GM19372 (cell line): ENCODE data around the gene PIK3CG.
"Not testable (repeated sequence)": the region's sequence is repeated elsewhere in the genome, so short reads cannot be mapped to it uniquely, and the experiment has no call there.

Experiments used
- ATAC-seq: cut with Tn5 transposase; IDR thresholded peaks from one replicate; pipeline ENCODE4 v1.9.1; 2021; ENCODE audit warnings: mild to moderate bottlenecking, low read depth, moderate library complexity; ENCODE audit not compliant: unreplicated experiment

Gene PIK3CG

GRCh38 chr7:106865130-106866041 is at the start of gene PIK3CG:
Gene PIK3CG, plus strand, starts transcription at chr7:106865282. Its CDS starts 2,280 bp downstream, at chr7:106867562.
- ATAC-seq, result peak; percentile 63

- no peak for ATAC-seq
These were observed 48.0 kb upstream of the PIK3CG start for GRCh38 chr7:106817098-106817497.

GRCh38 chr7:106818736-106819135 is 46.3 kb upstream of the PIK3CG start:
- ATAC-seq, result no peak

DNA sequence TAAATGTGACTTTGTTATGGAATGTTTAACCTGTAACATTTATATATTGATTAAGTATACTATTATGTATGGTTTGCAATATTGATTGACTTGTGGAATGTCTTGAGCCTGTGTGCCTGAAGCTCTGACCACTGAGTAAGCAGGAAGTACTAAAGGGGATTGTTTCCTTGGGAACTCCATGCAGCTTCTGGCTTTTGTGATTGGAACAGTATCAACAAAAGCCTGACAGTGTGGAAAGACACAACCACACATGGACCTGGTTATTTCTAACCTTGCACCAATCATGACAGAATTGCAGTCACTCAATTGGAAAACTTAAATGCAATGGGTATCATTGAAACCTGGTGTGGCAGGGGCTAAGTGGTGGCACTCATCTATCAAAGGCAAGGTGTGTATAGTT is 45.5 kb upstream of the PIK3CG start:
- no peak for ATAC-seq

- no peak for ATAC-seq
These were observed 44.5 kb upstream of the PIK3CG start for GRCh38 chr7:106820321-106821217.

DNA sequence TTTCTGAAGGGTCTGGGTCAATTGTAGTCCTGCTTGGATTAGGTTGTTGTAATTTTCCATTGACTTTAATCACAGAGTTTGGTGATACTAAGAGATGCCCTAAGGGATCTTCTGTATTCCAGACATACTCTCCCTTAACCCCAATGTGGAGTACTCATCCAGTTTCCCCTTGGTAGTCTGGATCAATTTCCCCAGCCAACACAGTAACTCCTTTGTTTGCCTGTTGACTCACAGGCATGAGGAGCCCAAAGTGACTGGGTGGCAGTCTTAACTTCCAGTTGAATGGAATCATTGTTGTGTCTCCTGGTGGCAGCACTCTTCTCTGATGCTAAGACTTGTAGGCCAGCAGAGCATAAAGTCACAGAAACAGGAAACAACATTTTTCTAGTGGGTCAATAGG is 41.5 kb upstream of the PIK3CG start:
- ATAC-seq, result no peak

- no peak for ATAC-seq
These were observed 40.6 kb upstream of the PIK3CG start for GRCh38 chr7:106824458-106824857.

GRCh38 chr7:106827626-106828025 is 37.5 kb upstream of the PIK3CG start:
- no peak for ATAC-seq

DNA sequence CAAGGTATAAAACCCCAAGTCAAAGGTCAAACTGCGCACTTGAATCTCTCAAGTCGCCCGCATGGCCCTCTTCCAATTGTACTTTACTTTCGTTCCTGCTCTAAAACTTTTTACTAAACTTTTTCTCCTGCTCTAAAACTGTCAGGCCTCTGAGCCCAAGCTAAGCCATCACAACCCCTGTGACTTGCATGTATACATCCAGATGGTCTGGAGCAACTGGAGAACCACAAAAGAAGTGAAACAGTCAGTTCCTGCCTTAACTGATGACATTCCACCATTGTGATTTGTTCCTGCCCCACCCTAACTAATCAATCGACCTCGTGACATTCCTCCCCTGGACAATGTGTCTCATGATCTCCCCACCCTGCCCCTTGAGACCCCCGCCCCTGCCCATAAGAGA is 35.6 kb upstream of the PIK3CG start:
- no peak for ATAC-seq

- not testable (repeated sequence) for ATAC-seq
These were observed 34.2 kb upstream of the PIK3CG start for GRCh38 chr7:106830896-106831295.

GRCh38 chr7:106836816-106837215 is 28.3 kb upstream of the PIK3CG start:
- ATAC-seq, result no peak

DNA sequence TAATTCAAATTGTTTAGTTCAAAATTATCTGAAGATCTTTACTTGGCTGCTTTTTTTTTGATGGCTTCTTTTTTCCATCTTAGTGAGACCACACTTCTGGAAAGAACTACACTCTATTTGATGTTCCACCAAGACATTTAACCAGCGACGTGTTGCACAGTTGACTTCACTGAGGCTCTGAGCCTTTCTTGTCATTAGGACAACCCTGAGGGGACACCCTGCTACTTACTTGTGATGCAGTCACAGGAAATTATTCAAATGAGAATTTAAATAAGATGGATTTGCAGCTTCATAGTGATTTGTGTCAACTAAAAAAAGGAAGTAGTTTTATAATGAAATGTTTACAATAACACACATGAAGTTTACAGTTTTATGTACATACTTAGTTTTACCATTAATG is 25.6 kb upstream of the PIK3CG start:
- ATAC-seq, result no peak

GRCh38 chr7:106840342-106840741 is 24.7 kb upstream of the PIK3CG start:
- no peak for ATAC-seq

GRCh38 chr7:106841896-106842390 is 23.1 kb upstream of the PIK3CG start:
- ATAC-seq, result no peak

DNA sequence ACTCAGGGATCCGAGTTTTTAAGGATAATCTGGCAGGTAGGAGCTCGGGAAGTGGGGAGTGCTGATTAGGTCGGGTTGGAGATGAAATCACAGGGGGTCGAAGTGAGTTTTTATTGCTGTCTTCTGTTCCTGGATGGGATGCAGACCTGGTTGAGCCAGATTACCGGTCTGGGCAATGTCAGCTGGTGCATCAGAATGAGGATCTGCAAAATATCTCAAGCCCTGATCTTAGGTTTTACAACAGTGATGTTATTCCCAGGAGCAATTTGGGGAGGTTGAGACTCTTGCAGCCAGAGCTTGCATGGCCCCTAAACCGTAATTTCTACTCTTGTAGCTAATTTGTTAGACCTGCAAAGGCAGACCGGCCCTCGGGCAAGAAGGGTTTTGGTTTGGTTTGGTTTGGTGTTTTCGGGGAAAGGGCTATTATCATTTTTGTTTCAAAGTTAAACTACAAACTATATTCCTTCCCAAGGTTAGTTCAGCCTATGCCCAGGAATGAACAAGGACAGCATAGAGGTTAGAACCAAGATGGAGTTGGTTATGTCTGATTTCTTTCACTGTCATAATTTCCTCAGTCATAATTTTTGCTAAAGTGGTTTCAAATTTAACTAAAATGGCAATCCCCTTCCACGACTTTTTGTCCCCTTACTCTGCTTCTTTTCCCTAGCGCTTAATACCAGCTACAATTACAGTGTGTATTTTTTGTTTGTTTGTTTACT is 20.6 kb upstream of the PIK3CG start:
- no peak for ATAC-seq

DNA sequence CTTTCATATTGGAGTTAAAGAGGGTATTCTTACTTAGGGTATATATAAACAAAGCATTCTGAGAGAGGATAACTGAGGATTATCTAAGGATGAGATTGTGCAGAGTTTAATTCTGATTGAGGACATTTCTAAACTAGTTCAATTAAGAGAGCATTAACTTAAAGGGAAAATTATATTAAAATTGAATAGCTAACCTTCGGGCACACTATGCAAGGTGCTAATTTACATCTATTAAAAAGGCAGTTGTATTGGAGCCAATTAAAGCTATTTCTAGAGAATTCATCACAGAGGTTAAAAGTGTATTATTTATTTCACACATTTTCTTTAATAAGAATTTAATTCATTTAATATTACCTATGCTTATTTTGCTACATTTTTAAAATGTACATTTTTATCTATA is 17.0 kb upstream of the PIK3CG start:
- ATAC-seq, result no peak

DNA sequence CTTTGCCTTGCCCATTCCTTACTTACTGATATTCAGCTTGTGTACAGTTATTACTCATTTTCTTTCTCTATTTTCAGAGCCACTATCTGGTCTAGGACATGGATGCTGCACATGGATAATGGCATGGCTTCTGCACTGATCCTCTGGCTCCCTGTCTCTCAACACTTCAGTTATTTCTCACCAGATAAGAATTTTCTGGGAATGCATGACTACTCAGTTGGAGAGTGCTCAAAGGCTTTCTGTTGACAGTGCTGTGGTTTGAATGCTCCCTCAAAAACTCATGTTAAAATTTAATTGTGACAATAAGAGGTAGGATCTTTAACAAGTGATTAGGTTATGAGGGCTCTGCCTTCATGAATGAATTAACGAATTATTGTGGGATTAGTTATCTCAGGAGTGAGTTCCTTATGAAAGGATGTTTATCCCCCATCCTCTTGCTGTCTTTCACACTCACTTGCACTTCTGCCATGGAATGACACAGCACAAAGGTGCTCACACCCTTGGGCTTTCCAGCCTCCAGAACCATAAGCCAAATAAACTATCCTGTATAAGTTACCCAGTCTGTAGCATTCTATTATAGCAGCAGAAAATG is 16.1 kb upstream of the PIK3CG start:
- ATAC-seq, result no peak

DNA sequence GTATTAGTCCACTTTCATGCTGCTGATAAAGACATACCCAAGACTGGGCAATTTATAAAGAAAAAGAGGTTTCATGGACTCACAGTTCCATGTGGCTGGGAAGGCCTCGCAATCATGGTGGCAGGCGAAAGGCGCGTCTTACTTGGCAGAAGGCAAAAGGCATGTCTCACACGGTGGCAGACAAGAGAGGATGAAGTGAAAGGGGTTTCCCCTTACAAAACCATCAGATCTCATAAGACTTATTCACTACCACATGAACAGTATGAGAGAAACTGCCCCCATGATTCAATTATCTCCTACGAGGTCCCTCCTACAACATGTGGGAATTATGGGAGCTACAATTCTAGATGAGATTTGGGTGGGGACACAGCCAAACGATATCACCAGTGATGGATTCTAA is 13.4 kb upstream of the PIK3CG start:
- not testable (repeated sequence) for ATAC-seq

DNA sequence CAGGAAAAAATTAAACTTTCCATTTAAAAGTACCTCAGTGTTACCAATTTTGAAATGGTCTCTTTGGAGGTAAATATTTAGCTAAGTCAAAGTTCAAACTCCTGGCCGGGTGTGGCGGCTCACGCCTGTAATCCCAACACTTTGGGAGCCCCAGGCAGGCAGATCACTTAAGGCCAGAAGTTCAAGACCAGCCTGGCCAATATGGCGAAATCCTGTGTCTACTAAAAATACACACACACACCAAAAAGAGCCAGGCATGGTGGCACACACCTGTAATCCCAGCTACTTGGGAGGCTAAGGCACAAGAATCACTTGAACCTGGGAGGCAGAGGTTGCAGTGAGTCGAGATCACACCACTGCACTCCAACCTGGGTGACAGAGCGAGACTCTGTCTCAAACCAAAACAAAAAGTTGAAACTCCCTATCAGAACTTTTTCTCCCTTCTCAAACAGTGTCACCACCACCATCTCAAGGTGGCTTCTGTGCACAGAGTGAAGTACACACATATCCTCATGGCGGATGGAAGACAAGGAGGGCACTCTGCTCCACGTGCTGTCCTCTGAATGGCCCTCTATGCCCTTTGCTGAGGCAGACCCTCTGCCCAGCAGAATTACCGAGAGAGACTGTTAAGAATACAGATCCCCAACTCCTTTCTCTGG is 11.7 kb upstream of the PIK3CG start:
- no peak for ATAC-seq
